Omental fat pad (tissue), 4 donors: Measurements from ENCODE around the gene LRRC18. TPM values are rescaled to one million over a fixed set of nuclear protein-coding genes. Genes with fewer than 3 reads are reported as not detected.

ENCODE experiments used
- ATAC-seq: fragments of 150-250 bp; one replicate; pipeline ENCODE4 v1.9.1; 2016; ENCODE audit warnings: mild to moderate bottlenecking, moderate library complexity; ENCODE audit not compliant: low FRiP score
- DNase-seq: peaks from one replicate; pipeline ENCODE4 v3.0.0-alpha.2; 2019; ENCODE audit warnings: low spot score
- CTCF ChIP-seq, 3 donors: fragments of 450-650 bp; IDR thresholded peaks; one replicate each; pipeline ENCODE4 v1.5.1; 2016 to 2017; ENCODE audit warnings: antibody characterized with exemption in 3 of 3, mild to moderate bottlenecking in 3 of 3, moderate library complexity in 2 of 3
- total RNA-seq, 4 donors: library from RNA; depleted of rRNA; stranded (reverse); fragments of >200 nt; gene quantifications; one replicate each; pipeline ENCODE4 v1.1.0, GENCODE V29; 2016

The LRRC18 gene
- total RNA-seq, 4 donors from 2014 or later: not detected

- no peak for TF ChIP-seq CTCF (IDR thresholded peaks at IDR 0.05)
- no peak for DNase-seq
- ATAC-seq: no peak
Measured at GRCh38 chr10:48976196-48976595, 36.6 kb upstream of the LRRC18 start.

GRCh38 chr10:48974510-48975156 is 35.0 kb upstream of the LRRC18 start:
- ATAC-seq (no peak), DNase-seq (no peak)
- no peak for TF ChIP-seq CTCF (IDR thresholded peaks at IDR 0.05)

- ATAC-seq: no peak
- TF ChIP-seq CTCF (IDR thresholded peaks at IDR 0.05): no peak
- DNase-seq: no peak
Measured at GRCh38 chr10:48973065-48973464, 33.4 kb upstream of the LRRC18 start.

- TF ChIP-seq CTCF (IDR thresholded peaks at IDR 0.05): no peak
- ATAC-seq (no peak), DNase-seq (no peak)
Measured at GRCh38 chr10:48970654-48971053, 31.0 kb upstream of the LRRC18 start.

GRCh38 chr10:48970046-48970445 is 30.4 kb upstream of the LRRC18 start:
- TF ChIP-seq CTCF (IDR thresholded peaks at IDR 0.05): no peak
- ATAC-seq: no peak
- no peak for DNase-seq

- no peak for DNase-seq
- no peak for ATAC-seq
Measured at GRCh38 chr10:48968036-48968435, 28.4 kb upstream of the LRRC18 start.

More at GRCh38 chr10:48968036-48968435, 28.4 kb upstream of the LRRC18 start:
- no peak for TF ChIP-seq CTCF (IDR thresholded peaks at IDR 0.05)
